G401 (cell line): ENCODE measurements around the gene ARRDC2. TPM values are rescaled to one million over a fixed set of nuclear protein-coding genes. Genes with fewer than 3 reads are reported as not detected.
"Not testable (repeated sequence)": the region's sequence is repeated elsewhere in the genome, so short reads cannot be mapped to it uniquely, and the experiment has no call there.

Experiments used
- DNase-seq: peaks from one replicate; pipeline ENCODE4 v3.0.0-alpha.2; 2015; ENCODE audit warnings: low spot score
- in situ Hi-C: cut with HindIII; loops from 2 replicates; pipeline ENCODE4 v1.10.0; 2016; ENCODE audit warnings: low sequenced_read_pairs, mixed read lengths
- total RNA-seq: library from RNA; depleted of rRNA; stranded (reverse); fragments of >200 nt; shearing (Covaris generic); gene quantifications from 2 replicates; pipeline ENCODE4 v1.2.3, GENCODE V29; 2014

Gene ARRDC2
- total RNA-seq, 1 experiment from 2014 or later = 19.1 TPM

DNA sequence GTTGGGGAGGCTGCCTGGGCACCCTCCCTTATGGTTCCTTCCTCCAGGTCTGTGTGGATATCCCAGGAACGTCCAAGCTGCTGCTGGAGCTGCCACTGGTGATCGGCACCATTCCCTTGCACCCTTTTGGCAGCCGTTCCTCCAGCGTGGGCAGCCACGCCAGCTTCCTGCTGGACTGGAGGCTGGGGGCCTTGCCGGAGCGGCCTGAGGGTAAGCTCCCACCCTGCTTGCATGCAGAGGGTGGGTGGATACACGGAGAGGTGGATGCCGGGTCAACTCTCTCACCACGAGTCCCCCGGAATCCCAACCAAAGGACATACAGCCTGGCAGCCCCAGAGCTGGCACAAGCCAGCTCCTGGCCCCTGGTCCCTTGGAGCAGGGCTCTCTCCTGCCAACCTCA lies 2.2 kb downstream of the ARRDC2 start:
- no peak for DNase-seq
- in situ Hi-C loops = no loop called here

GRCh38 chr19:18013210-18014111 lies 5.5 kb downstream of the ARRDC2 start:
- DNase-seq = no peak
- in situ Hi-C loops = no loop called here

- in situ Hi-C loops = no loop called here
- DNase-seq = no peak
These were observed 6.2 kb downstream of the ARRDC2 start for GRCh38 chr19:18014197-18014596.

DNA sequence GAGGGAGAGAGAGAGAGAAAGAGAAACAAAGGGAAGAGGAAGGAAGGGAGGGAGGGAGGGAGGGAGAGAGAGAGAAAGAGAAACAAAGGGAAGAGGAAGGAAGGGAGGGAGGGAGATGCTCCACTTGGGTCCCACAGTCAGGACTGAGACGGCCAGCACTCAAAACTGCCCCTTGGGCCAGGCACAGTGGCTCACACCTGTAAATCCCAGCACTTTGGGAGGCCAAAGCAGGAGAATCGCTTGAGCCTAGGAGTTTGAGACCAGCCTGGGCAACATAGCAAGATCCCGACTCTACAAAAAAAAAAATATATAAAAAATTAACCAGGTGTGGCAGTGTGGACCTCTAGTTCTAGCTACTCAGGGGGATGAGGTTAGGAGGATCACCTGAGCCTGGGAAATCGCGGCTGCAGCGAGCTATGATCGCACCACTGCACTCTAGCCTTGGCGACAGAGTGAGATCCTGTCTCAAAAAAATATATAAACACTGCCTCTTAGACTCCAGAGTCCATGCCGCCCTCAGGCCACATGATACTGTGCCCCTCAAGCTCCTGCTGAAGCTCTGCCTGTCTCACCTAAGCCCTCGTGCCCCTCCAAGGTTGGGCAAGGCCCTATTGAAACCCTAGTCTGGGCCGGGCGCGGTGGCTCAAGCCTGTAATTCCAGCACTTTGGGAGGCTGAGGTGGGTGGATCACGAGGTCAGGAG lies 8.4 kb downstream of the ARRDC2 start:
- in situ Hi-C loops = no loop called here
- no peak for DNase-seq

DNA sequence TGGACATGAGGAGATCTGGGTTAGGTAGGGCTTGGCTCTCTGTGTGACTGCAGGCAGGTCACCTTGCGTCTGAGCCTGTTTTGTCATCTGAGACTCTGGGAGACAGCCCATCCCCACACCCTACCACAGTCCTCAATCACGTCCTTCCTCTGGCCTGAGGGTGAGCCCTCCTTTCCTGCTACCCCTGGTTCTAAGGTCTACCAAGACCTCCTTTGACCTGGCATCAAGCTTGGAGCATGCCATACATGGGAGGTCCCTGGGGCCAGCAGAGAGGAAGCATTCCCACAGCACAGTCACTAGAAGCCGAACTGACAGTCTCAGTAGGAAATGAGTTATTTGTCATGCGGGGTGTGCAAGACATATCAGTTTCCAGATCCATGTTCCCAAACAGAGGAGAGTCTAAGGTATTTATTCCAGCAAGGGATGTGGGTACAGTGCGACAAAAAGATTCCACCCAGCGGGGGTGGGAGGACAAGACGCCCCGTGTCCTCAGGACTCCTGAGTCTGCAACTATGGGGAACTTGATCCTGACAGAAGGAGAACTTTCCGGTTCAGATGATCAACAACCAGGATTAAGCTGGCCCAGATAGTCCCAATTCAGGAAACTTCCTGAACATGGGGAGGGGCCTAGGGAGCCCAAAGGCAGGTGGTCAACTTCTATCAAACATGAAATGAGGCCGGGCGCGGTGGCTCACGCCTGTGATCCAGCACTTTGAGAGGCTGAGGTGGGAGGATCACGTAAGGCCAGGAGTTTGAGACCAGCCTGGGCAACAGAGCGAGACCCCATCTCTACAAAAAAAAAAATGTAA lies 9.5 kb downstream of the ARRDC2 start:
- no peak for DNase-seq
- in situ Hi-C loops = no loop called here

DNA sequence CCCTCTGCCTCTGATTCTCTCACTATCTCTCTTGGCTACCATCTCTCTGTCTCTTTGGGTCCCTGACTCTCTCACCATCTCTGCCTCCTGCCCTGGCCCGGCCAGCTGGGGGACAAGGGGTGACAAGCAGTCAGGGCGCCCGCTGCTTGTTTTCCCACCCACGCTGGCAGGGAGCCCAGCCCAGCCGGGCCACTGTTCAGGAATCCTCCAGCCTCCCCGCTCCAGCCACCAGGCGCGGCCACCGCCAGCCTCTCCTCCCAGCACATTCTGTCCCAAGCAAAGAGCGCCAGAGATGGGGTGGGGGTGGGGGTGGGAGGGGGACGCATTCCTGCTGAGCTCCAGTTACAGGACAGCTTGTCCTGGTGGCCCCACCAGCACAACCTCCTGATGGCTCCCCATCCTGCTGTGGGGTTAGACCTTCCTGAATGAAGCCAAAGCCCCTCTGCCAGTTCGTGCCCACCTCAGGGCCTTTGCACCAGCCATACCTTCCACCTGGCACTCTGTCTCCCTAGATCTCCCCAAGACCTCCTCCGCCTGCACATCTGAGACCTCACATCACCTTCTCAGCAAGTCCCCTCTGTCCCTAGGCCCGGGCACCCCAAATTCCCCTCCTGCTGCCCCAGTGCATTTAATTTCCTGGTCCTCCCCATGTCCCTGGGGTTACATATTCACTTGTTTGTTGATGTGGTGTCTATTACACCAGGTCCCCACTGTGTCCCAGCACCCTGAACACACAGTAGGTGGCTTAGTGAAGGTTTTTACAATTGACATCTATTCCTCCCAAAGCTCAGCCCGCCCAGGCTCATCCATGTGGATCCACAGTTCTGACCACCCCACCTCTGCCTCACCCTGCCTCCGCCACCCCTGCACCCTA lies 12.5 kb downstream of the ARRDC2 start:
- DNase-seq = no peak
- in situ Hi-C loops = no loop called here

DNA sequence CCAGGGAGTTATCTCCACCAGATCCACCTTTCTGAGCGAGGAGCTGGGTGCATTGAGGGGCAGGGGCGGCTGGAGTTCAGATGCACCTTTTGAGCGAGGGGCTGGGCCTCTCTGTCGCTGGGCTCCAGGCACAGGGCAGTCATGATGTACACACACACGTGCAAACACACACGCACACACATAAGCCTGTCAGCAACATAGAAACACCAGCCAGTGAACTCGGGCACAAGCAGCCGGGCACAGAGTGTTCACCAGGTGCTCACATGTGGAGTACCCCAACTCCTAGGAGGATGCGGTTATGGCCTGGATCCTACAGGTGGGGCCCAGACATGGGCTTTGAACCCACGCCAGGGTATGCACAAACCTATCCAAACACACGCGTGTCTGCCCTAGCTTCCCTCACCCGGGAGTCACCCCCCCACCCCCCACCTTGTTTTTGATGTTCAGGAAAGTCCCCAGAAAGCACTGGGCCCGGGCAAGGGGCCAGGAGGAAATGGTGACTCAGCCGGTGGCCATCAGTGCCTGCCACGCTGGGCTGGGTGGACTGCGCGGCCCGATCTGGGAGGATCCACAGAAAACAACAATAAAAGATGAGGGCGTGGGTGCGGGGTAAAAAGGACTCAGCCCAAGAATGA lies 13.3 kb downstream of the ARRDC2 start:
- DNase-seq = no peak
- in situ Hi-C loops = no loop called here

DNA sequence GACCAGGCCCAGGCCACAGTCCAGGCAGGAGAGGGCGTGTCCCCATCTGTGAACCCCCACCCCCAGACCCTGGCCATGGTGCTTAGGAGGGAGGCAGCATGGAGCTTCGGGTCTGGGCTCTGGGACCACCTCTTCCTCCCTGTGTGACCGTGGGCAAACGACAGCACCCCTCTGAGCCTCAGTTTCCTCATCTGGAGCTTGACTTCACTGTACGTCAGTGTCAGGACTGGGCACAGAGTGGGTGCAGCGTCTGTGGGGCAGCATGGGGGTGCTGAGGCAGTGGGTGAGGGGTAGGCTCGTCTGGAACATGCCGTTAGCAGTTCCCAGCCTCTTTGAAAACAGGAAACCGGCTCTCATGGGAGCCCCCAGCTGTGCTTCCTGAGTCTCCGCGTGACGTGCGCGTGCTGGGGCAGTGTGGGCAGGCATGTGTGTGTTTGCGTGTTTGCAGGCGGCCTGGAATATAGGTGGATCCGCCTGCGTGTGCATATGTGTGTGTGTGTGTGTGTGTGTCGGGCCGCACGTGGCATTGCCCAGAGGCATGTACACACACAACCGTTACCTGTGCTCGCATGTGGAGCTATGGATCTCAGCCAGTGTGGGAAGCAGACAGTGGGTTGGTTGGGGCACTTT lies 15.8 kb downstream of the ARRDC2 start:
- in situ Hi-C loops = no loop called here
- DNase-seq = no peak

DNA sequence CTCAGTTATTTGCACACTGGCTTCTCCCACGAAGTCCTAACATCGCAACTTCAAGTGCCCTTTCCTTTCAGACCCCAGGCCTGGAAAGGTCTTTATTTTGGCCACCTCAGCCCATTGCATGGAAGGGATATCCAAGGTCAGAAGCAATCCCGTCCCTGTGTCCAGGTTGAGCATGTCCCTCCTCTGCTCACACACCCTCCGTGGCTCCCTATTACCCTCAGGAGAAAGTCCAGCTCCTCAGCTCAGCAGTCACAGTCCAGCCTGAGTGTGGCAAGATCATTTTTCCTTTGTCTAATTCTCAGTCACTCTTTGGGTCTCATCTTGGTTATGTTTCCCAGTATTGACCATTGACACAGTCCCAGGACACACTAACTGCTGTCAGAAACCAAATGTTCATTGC lies 19.2 kb downstream of the ARRDC2 start:
- in situ Hi-C loops = no loop called here
- no peak for DNase-seq

- in situ Hi-C loops = no loop called here
- DNase-seq = no peak
These were observed 21.8 kb downstream of the ARRDC2 start for GRCh38 chr19:18029617-18030338.

GRCh38 chr19:18031401-18031800 lies 23.4 kb downstream of the ARRDC2 start:
- in situ Hi-C loops, DNase-seq: not testable (repeated sequence)

DNA sequence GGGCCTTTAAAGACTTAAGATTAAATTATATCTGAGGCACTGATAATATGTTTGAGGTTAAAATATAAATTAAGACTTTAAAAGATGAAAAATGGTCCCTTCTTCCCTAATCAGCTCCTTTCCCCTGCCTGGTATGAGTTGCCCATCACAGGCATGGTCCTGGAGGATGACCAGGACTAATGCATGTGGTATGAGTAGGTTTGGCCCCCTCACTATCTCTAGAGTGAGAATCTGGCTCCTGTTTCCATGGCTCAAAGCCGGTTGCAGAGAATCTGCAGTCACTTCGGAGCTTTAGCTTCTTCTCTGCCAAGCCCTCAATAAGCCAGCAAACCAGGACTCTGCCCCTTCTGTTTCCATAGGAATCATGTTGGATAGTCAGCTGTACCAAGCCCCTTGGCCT lies 24.1 kb downstream of the ARRDC2 start:
- in situ Hi-C loops, DNase-seq: not testable (repeated sequence)

GRCh38 chr19:18041054-18041453 lies 33.1 kb downstream of the ARRDC2 start:
- in situ Hi-C loops = no loop called here
- no peak for DNase-seq

DNA sequence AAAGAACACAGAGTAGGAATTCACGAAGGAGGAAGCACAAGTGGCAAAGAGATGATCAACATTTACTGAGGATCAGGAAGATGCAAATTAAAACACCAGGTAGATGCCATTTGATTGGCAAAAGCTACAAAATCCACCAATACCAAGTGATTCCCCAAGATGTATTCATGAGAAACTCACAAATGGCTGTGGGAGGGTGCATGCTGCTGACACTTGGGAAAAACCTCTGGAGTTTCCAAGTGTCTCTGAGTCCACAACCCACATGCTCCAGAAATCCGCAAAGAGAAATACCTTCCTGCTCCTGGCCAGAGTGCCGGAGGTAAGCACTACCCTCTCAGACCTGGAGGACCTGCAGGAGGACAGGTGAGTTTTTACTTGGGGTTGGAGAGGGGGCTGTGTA lies 35.7 kb downstream of the ARRDC2 start:
- in situ Hi-C loops = no loop called here
- DNase-seq = no peak

- in situ Hi-C loops = no loop called here
- DNase-seq = no peak
These were observed 36.9 kb downstream of the ARRDC2 start for GRCh38 chr19:18044825-18045304.

DNA sequence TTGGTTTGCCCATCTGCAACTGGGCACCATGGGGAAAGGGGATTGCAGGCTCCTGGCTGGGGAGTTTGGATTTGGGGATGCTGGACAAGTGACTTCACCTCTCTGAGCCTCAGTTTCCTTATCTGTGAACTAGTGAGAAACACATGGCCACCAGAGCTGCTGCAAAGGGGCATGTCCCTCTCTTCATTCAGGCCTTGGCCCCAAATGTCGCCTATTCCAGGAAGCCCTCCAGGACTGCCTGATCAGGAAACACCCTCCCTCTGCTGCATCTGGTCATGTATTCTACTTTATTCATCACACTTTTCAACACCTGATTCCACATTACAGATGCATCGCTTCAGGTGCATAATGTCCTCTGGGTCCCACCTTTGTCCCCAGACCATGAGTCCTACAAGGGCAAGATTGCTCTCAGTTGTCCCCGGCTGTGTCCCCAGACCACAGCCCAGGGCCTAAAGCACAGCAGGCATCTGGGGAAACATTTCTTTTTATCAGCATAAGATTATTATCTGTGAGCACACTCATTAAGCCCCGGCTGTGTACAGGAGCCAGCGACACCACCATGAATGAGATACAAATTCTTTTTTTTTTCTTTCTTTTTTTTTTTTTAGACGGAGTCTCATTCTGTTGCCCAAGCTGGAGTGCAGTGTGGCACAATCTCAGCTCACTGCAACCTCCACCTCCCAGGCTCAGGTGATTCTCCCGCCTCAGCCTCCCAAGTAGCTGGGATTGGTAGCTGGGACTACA lies 37.5 kb downstream of the ARRDC2 start:
- in situ Hi-C loops = no loop called here
- no peak for DNase-seq
